Activated naive CD4-positive, alpha-beta T cell treated with anti-CD3 and anti-CD28 coated beads, Interleukin-2, amount 50 U/mL, for 24 hours (primary cell): ENCODE data around the gene TAGLN.

Experiments used
- H3K27ac Mint-ChIP-seq: one replicate; pipeline ENCODE4 v1.8.0; 2021; ENCODE audit warnings: mild to moderate bottlenecking, mixed read lengths
- H3K27me3 Mint-ChIP-seq: one replicate; pipeline ENCODE4 v1.8.0; 2021; ENCODE audit warnings: mixed read lengths
- H3K36me3 Mint-ChIP-seq: one replicate; pipeline ENCODE4 v1.8.0; 2021; ENCODE audit warnings: mixed read lengths
- H3K4me1 Mint-ChIP-seq: one replicate; pipeline ENCODE4 v1.8.0; 2021; ENCODE audit warnings: mixed read lengths
- H3K4me3 Mint-ChIP-seq: one replicate; pipeline ENCODE4 v1.8.0; 2021; ENCODE audit warnings: mild to moderate bottlenecking, mixed read lengths
- H3K9me3 Mint-ChIP-seq: one replicate; pipeline ENCODE4 v1.8.0; 2021; ENCODE audit warnings: mixed read lengths

The TAGLN gene

GRCh38 chr11:117225553-117226170 lies 26.5 kb downstream of the TAGLN start:
- Mint-ChIP-seq H3K36me3 (peaks cover 17% of the 10 kb centered on the region), H3K9me3 (no peaks in the 10 kb centered on the region), H3K4me1 (peaks cover 35% of the 10 kb centered on the region), H3K27ac (no peak overlapping the region), H3K27me3 (no peaks in the 10 kb centered on the region), H3K4me3 (no peak overlapping the region)

GRCh38 chr11:117226388-117227385 lies 27.5 kb downstream of the TAGLN start:
- H3K27me3 Mint-ChIP-seq: no peaks in the 10 kb centered on the region
- H3K27ac Mint-ChIP-seq: peak overlapping the region; percentile 68
- H3K9me3 Mint-ChIP-seq: no peaks in the 10 kb centered on the region
- H3K36me3 Mint-ChIP-seq: peaks cover 19% of the 10 kb centered on the region
- H3K4me1 Mint-ChIP-seq: peaks cover 37% of the 10 kb centered on the region
- peak overlapping the region; percentile 49 for H3K4me3 Mint-ChIP-seq

GRCh38 chr11:117228091-117228490 lies 28.9 kb downstream of the TAGLN start:
- H3K9me3 Mint-ChIP-seq: no peaks in the 10 kb centered on the region
- peaks cover 19% of the 10 kb centered on the region for H3K36me3 Mint-ChIP-seq
- H3K27me3 Mint-ChIP-seq: no peaks in the 10 kb centered on the region

GRCh38 chr11:117229411-117229810 lies 30.2 kb downstream of the TAGLN start:
- Mint-ChIP-seq H3K9me3 (no peaks in the 10 kb centered on the region), H3K4me3 (peak overlapping the region; percentile 100)

More at GRCh38 chr11:117228091-117228490, 28.9 kb downstream of the TAGLN start:
- Mint-ChIP-seq H3K4me1 (peaks cover 37% of the 10 kb centered on the region), H3K27ac (peak overlapping the region; percentile 83), H3K4me3 (peak overlapping the region; percentile 44)

GRCh38 chr11:117229931-117230285 lies 30.7 kb downstream of the TAGLN start:
- Mint-ChIP-seq H3K27me3 (no peaks in the 10 kb centered on the region), H3K9me3 (no peaks in the 10 kb centered on the region), H3K4me3 (peak overlapping the region; percentile 100), H3K4me1 (peaks cover 50% of the 10 kb centered on the region), H3K27ac (peak overlapping the region; percentile 100), H3K36me3 (peaks cover 17% of the 10 kb centered on the region)

More at GRCh38 chr11:117229411-117229810, 30.2 kb downstream of the TAGLN start:
- peaks cover 49% of the 10 kb centered on the region for H3K4me1 Mint-ChIP-seq
- peaks cover 17% of the 10 kb centered on the region for H3K36me3 Mint-ChIP-seq
- peak overlapping the region; percentile 100 for H3K27ac Mint-ChIP-seq
- no peaks in the 10 kb centered on the region for H3K27me3 Mint-ChIP-seq

GRCh38 chr11:117230286-117230961 lies 31.3 kb downstream of the TAGLN start:
- Mint-ChIP-seq H3K4me1 (peaks cover 50% of the 10 kb centered on the region), H3K36me3 (peaks cover 17% of the 10 kb centered on the region), H3K4me3 (peak overlapping the region; percentile 100), H3K27ac (peak overlapping the region; percentile 100), H3K9me3 (no peaks in the 10 kb centered on the region), H3K27me3 (no peaks in the 10 kb centered on the region)

GRCh38 chr11:117230999-117231841 lies 32.0 kb downstream of the TAGLN start:
- Mint-ChIP-seq H3K4me1 (peaks cover 50% of the 10 kb centered on the region), H3K27me3 (no peaks in the 10 kb centered on the region), H3K27ac (peak overlapping the region; percentile 100), H3K4me3 (peak overlapping the region; percentile 100), H3K36me3 (peaks cover 17% of the 10 kb centered on the region), H3K9me3 (no peaks in the 10 kb centered on the region)

GRCh38 chr11:117231842-117232091 lies 32.6 kb downstream of the TAGLN start, which contains the start of gene PCSK7:
Gene PCSK7, minus strand, starts transcription at chr11:117232073. Its CDS starts 2,229 bp downstream, at chr11:117229844.
- Mint-ChIP-seq H3K27ac (peak within 1 kb of the TSS; percentile 100), H3K36me3 (peaks cover 14% of the 10 kb centered on the region), H3K4me1 (peaks cover 44% of the 10 kb centered on the region), H3K4me3 (peak within 1 kb of the TSS; percentile 100), H3K9me3 (no peaks in the 10 kb centered on the region), H3K27me3 (no peaks in the 10 kb centered on the region)

- H3K36me3 Mint-ChIP-seq: peaks cover 14% of the 10 kb centered on the region
- H3K4me3 Mint-ChIP-seq: peak within 1 kb of the TSS; percentile 100
- peak within 1 kb of the TSS; percentile 100 for H3K27ac Mint-ChIP-seq
- no peaks in the 10 kb centered on the region for H3K9me3 Mint-ChIP-seq
- H3K4me1 Mint-ChIP-seq: peaks cover 40% of the 10 kb centered on the region
- H3K27me3 Mint-ChIP-seq: no peaks in the 10 kb centered on the region
Observed at GRCh38 chr11:117232092-117232878, 33.1 kb downstream of the TAGLN start, which contains the start of gene RNF214. Gene RNF214, plus strand, starts transcription at chr11:117232671. Its CDS starts 1,602 bp downstream, at chr11:117234273.

- Mint-ChIP-seq H3K36me3 (peaks cover 14% of the 10 kb centered on the region), H3K4me3 (peak overlapping the region; percentile 87), H3K4me1 (peaks cover 37% of the 10 kb centered on the region), H3K27me3 (no peaks in the 10 kb centered on the region), H3K9me3 (no peaks in the 10 kb centered on the region), H3K27ac (peak overlapping the region; percentile 87)
Observed at GRCh38 chr11:117232911-117233409, 33.8 kb downstream of the TAGLN start.

- no peaks in the 10 kb centered on the region for H3K27me3 Mint-ChIP-seq
- no peak overlapping the region for H3K4me3 Mint-ChIP-seq
- no peak overlapping the region for H3K27ac Mint-ChIP-seq
- peaks cover 2% of the 10 kb centered on the region for H3K36me3 Mint-ChIP-seq
- H3K4me1 Mint-ChIP-seq: peaks cover 12% of the 10 kb centered on the region
- H3K9me3 Mint-ChIP-seq: no peaks in the 10 kb centered on the region
Observed at GRCh38 chr11:117238221-117238620, 39.1 kb downstream of the TAGLN start.

- no peak overlapping the region for H3K27ac Mint-ChIP-seq
- H3K4me1 Mint-ChIP-seq: peaks cover 2% of the 10 kb centered on the region
- H3K36me3 Mint-ChIP-seq: peaks cover 4% of the 10 kb centered on the region
- H3K9me3 Mint-ChIP-seq: no peaks in the 10 kb centered on the region
- no peaks in the 10 kb centered on the region for H3K27me3 Mint-ChIP-seq
- no peak overlapping the region for H3K4me3 Mint-ChIP-seq
Observed at GRCh38 chr11:117239295-117239694, 40.1 kb downstream of the TAGLN start.

GRCh38 chr11:117248341-117248740 lies 49.2 kb downstream of the TAGLN start:
- H3K36me3 Mint-ChIP-seq: peaks cover 27% of the 10 kb centered on the region
- H3K27ac Mint-ChIP-seq: no peak overlapping the region
- no peaks in the 10 kb centered on the region for H3K4me1 Mint-ChIP-seq
- H3K4me3 Mint-ChIP-seq: no peak overlapping the region
- H3K9me3 Mint-ChIP-seq: no peaks in the 10 kb centered on the region
- H3K27me3 Mint-ChIP-seq: no peaks in the 10 kb centered on the region

GRCh38 chr11:117249571-117249970 lies 50.4 kb downstream of the TAGLN start:
- Mint-ChIP-seq H3K27me3 (no peaks in the 10 kb centered on the region), H3K9me3 (no peaks in the 10 kb centered on the region), H3K36me3 (peaks cover 28% of the 10 kb centered on the region), H3K4me3 (no peak overlapping the region), H3K27ac (no peak overlapping the region), H3K4me1 (no peaks in the 10 kb centered on the region)
